Right forelimb (tissue), 1 donor: Measurements from ENCODE around the gene ZDHHC15.
A peak's percentile ranks its signal among the peaks of the same experiment; 100 is the strongest.
"Not testable (repeated sequence)": the region's sequence is repeated elsewhere in the genome, so short reads cannot be mapped to it uniquely, and the experiment has no call there.

Experiments used
- DNase-seq: peaks from one replicate; pipeline ENCODE4 v3.0.0-alpha.2; 2018

The ZDHHC15 gene, protein sequence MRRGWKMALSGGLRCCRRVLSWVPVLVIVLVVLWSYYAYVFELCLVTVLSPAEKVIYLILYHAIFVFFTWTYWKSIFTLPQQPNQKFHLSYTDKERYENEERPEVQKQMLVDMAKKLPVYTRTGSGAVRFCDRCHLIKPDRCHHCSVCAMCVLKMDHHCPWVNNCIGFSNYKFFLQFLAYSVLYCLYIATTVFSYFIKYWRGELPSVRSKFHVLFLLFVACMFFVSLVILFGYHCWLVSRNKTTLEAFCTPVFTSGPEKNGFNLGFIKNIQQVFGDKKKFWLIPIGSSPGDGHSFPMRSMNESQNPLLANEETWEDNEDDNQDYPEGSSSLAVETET

DNA sequence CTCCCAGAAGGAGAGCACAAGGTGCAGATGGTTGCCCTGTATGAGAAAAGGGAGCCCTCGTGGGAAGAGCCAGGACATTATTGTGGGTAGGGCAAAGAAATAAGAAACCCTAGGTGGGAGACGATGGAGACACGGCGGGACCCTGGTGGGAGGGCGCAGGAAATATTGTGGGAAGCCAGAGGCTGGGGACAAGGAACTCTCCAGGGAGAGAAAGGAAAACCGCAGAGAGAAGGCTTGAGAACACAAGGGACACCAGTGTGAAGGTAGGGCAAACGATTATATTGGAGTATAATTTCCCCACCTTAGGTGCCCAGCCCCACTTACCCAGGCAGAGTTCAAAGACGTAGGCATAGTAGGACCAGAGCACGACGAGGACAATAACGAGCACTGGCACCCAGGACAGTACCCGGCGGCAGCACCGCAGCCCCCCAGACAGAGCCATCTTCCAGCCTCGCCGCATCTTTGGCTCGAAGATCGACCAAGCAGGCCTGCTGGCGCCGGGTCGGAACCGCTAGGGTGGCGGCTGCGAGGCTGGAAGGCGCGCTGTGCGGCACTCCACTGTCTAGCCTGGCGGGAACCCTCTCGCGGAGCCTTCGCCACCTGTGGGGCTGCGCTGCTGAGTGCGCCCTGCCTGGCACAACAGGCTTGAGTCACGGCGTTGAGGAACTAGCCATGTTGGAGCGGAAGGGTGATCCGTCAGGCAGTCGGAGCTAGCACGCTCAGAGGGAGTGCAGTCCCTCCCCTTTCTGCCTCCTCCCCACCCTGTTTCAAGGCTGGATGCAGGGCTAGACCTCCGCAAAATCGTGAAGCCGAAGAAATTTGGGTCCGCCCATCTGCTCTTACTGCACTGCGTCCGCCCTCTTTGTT, at the start of gene ZDHHC15:
ZDHHC15 (minus strand) TSS at position 473 of the 867 bp plus-strand sequence; CDS start at position 460, 13 bp downstream.
- peak; percentile 76 for DNase-seq

DNA sequence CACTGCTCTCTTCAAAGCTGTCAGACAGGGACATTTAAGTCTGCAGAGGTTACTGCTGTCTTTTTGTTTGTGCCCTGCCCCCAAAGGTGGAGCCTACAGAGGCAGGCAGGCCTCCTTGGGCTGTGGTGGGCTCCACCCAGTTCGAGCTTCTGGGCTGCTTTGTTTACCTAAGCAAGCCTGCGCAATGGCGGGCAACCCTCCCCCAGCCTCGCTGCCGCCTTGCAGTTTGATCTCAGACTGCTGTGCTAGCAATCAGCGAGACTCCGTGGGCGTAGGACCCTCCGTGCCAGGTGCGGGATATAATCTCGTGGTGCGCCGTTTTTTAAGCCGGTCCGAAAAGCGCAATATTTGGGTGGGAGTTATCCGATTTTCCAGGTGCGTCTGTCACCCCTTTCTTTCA, 37.7 kb upstream of the ZDHHC15 start:
- DNase-seq = not testable (repeated sequence)

DNA sequence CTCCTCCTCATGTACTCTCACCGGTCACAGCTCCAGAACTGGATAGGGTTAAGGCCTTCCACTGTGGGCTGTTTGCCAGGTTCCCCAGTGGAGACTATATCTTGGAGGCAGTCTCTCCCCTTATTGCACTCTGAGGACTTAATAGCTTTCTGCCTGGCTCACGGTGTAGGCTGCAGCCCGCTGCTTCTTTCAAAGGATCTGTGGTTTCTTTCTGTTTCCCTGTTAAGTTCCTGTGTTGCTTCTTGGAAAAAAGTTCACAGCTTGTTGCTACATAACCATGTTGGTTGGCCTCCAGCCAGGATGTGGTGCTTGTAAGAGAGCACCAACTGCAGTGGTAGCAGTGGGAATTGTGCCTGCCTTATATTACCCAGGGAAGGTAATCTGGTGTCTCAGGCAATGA, 24.9 kb upstream of the ZDHHC15 start:
- peak; percentile 41 for DNase-seq

DNA sequence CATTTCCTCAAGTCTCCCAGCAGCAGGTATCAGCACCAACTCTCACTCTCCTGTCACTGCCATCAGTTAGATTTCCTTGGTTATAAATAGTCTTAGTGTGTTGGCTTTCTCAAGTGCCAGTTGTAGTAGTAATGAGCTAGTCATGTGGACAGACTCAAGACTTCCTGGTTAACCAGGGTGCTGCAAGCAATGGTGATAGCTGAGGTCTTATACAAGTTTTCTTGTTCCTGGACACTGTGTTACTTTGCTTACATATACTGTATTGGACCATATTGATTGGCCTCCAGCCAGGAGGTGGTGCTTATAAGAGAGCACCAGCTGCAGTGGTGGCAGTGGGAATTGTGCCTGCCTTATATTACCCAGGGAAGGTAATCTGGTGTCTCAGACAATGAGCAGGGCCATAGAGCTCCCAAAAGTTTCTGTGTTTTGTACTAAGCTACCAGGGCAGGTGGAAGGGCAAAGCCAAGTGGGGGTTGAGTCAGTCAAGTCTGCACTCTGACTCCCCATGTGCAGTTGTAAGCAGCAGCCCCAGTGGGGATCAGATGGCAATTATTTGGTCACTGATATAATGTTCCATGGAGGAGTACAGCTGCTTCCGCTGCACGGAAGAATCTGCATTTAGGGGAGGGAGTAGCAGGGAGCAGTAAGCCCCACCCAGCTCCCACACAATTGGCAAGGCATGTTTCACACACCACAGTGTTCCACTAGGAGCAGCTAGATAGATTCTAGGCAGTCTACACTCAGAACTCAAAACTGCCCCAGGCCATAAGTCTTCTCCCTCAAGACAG, 24.1 kb upstream of the ZDHHC15 start:
- DNase-seq = no peak

DNA sequence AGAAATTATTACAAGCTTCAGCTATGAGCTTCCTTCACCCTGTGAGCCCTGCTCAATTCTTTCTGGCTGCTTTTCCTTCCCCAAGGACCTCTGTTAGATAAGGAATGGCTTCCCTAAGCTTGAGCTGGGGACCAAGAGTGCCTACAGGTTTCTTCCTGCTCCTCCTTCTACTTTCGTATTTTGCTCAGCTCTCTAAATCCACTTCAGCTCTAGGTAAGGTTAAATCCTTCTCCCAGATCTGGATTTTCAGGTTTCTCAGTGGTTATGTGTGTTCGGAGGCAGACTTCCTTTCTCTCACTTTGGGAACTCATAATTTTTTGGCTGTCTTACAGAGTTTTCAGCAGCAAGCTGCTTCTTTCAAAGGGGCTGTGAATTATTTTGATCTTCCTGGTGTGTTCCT, 21.9 kb upstream of the ZDHHC15 start:
- no peak for DNase-seq

DNA sequence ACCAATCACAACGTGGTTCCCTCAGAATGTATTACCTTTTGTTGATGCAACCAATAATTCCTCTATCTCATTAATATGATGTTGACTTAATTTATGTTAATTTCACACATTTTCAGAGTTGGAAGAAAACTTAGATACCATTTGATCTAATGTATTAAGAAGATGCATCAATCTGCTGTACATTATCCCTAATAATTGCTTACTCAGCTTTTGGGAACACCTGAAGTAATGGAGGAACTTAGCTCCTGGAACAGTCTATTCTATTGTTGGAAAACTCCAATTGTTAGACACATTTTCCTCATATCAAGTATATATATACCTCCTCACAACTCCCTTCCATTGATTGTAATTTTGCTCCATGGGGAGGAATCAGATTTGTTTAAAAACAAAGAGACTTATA, 38.9 kb downstream of the ZDHHC15 start:
- DNase-seq = no peak

DNA sequence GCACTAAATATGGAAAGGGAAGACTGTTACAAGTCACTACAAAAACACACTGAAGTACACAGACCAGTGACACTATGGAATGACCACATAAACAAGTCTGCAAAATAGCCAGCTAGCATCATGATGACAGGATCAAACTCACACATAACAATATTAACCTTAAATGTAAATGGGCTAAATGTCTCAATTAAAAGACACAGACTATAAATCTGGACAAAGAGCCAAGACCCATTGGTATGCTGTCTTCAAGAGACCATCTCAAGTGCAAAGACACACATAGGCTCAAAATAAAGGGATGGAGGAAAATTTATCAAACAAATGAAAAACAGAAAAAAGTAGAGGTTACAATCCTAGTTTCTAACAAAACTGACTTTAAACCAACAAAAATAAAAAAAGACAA, 61.1 kb downstream of the ZDHHC15 start:
- DNase-seq = not testable (repeated sequence)

DNA sequence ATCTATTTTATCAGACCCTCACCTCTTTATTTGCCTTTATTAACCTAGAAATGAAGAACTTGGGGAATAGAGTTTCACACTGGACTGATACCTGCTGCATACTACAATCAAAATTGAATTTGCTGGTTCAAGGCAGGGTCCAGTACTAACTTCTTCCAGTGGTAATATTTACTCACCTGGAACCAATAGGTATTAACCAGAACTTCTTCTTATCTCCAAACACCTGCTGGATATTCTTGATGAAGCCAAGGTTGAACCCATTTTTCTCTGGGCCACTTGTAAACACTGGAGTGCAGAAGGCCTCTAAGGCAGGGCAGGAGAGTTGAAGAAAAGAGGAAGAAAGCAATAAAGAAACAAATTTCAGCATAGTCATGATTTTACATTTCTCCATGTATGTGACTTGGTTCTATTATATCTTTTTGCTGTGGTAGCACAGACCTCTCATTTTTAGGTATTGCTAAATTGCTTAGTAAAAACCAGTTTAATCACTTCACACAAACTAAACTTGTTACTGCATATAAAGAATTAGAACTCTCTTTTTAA, 101.1 kb downstream of the ZDHHC15 start:
- no peak for DNase-seq

DNA sequence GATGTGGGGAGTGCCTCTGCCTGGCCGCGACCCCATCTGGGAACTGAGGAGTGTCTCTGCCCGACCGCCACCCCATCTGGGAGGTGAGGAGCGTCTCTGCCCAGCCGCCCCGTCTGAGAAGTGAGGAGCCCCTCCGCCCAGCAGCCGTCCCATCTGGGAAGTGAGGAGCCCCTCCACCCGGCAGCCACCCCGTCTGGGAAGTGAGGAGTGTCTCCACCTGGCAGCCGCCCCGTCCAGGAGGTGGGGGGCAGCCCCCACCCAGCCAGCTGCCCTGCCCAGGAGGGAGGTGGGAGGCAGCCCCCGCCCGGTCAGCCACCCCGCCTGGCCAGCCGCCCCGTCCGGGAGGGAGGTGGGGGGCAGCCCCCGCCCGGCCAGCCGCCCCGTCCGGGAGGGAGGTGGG, 115.7 kb downstream of the ZDHHC15 start:
- not testable (repeated sequence) for DNase-seq

DNA sequence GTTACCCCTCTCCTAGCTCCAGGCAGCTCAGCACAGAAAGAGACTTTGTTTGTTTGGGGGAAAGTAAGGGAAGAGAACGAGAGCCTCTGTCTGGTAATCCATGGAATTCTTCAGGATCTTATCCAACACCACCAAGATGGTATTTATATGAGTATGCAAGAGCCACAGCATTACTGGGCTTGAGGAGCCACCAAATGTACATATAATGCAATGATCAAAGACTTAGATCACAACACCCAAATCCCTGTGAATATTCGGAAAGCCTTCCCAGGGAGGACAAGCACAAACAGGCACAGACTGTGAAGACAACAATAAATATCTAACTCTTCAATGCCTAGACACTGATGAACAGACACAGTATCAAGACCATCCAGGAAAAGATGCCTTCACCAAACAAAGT, 132.4 kb downstream of the ZDHHC15 start:
- no peak for DNase-seq

DNA sequence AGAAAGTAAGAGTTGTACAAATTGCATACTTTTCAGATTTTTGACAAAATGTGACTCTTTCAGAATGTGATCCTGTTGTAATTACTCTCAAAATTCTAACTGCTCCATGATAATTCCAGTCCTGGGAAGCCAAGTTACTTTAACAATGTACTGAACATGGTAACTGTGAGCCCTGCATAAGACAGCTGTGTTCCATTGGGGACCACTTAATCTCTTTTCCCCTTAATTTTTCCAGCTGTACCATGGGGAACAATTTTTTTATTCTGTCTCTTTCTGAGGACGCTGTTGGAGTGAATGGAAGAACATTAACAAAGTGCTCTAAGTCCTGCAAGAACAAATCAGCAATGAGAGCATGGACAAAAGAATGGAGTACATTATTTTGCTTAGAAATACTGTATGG, 153.1 kb downstream of the ZDHHC15 start:
- DNase-seq = no peak

DNA sequence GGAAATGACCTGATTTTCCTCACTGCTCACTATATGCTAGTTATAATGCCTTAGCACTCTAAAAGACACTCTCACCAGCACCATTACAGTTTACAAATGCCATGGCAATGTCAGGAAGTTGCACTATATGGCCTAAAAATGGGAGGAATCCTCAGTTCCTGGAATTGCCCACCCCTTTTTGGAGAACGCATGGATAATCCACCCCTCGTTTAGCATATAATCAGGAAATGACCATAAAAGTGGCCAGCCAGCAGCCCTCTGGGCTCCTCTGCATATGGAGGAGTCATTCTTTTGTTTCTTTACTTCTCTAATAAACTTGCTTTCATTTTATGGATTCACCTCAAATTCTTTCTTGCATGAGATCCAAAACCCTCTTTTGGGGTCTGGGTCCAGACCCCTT, 156.0 kb downstream of the ZDHHC15 start:
- DNase-seq = no peak

DNA sequence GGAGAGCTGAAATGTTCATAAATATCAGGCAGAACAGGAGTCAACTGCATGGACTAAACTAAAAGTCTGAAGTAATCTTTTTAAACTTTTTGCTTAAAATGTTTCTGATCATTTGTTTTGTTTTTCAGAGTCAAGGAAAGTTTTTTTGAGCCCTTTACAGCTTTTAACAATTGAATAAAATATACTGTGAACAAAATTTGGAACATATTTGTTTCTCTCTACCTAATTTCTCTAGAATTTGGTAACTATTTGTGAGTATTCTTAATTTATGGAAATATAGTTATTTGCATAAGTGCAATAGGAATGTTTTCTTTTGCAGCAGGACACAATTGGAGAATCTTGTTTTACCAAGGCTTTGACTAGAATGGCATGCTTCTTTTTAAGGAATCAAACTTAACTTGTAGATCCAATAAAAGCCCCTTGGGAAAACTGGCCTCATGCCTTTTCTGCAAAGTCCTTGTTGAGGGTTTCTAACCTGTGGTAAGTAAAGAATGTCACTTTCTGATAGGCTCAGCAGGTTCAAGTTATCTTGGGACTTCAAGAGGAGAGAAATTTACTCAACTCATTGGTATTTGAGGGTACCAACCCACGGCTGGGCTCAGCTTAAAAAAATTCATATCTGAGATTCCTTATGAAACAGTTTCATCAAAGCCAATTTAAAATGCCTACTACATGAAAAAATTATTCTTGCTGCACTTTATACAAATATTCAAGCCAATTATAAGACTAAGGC, 157.4 kb downstream of the ZDHHC15 start:
- DNase-seq = no peak

DNA sequence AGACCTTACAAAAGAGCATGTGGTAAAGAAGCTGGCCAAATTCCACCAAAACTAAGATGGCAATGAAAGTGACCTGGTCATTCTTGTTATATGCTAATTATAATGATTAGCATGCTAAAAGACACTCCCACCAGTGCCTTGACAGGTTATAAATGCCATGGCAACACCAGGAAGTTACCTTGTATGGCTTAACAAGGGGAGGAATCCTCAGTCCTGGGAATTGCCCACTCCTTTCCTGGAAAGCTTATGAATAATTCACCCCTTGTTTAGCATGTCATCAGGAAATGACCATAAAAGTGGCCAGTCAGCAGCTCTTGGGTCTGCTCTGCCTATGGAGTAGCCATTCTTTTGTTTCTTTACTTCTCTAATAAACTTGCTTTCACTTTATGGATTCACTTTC, 161.0 kb downstream of the ZDHHC15 start:
- no peak for DNase-seq

DNA sequence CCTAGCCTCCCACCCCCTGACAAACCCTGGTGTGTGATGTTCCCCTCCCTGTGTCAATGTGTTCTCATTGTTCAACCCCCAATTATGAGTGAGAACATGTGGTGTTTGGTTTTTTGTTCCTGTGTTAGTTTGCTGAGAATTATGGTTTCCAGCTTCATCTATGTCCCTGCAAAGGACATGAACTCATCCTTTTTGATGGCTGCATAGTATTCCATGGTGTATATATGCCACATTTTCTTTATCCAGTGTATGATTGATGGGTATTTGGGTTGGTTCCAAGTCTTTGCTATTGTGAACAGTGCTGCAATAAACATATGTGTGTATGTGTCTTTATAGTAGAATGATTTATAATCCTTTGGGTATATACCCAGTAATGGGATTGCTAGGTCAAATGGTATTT, 174.2 kb downstream of the ZDHHC15 start:
- not testable (repeated sequence) for DNase-seq

DNA sequence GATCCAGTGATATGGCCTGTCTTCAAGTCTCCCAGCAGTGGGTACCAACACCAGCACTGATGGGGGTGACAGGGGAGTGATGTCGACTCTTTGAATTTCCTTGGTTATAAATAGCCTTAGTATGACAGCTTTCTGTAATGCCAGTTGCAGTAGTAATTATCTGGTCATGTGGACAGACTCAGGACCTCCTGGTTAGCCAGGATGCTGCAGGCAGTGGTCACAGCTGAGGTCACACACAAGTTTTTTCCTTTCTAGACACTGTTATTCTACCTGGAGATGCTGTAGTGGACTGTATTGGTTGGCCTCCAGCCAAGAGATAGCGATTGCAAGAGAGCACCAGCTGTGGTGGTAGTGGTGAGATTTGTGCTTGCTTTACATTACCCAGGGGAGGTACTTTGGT, 185.3 kb downstream of the ZDHHC15 start:
- DNase-seq = no peak

DNA sequence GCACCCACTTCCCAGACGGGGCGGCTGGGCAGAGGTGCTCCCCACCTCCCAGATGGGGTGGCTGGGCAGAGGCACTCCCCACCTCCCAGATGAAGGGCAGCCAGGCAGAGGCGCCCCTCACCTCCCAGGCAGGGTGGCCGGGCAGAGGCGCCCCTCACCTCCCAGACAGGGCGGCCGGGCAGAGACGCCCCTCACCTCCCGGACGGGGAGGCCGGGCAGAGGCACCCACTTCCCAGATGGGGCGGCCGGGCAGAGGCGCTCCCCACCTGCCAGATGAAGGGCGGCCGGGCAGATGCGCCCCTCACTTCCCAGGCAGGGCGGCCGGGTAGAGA, 187.7 kb downstream of the ZDHHC15 start:
- DNase-seq = no peak

DNA sequence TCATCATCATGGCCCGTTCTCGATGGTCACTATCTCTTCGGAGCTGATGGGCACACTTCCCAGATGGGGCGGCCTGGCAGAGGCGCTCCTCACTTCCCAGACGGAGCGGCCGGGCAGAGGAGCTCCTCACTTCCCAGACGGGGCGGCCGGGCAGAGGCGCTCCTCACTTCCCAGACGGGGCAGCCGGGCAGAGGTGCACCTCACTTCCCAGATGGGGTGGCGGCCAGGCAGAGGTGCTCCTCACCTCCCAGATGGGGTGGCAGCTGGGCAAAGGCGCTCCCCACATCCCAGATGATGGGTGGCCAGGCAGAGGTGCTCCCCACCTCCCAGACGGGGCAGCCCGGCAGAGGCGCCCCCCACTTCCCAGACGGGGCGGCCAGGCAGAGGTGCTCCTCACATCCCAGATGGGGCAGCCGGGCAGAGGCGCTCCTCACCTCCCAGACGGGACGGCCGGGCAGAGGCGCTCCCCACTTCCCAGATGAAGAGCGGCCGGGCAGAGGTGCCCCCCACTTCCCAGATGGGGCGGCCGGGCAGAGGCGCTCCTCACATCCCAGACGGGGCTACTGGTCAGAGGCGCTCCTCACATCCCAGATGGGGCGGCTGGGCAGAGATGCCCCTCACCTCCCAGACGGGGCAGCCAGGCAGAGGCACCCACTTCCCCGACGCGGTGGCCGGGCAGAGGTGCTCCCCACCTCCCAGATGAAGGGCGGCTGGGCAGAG, 188.3 kb downstream of the ZDHHC15 start:
- DNase-seq = not testable (repeated sequence)

DNA sequence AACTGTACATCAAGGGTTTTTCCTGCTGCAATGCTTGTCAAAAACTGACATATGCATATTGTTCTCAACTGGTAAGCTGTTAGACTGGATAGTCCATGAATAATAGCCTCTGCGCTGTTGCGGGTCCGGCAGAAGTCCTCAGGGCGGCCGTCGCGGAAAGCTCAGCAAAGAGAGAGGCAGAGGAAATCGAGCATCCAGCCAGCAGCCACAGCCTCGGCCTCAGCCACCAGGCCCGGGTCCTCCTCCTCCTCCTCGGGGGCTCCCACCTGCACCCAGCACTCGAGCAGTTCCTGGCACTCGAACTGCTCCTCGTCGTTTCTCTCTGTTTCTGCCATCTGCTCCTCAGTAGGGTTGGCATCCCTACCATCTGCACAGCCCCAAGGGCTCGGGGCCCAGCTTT, 195.2 kb downstream of the ZDHHC15 start:
- DNase-seq = no peak
